ENCODE measurements around the gene ZNF672.
"Not testable (repeated sequence)": the region's sequence is repeated elsewhere in the genome, so short reads cannot be mapped to it uniquely, and the experiment has no call there.

Gene ZNF672

DNA sequence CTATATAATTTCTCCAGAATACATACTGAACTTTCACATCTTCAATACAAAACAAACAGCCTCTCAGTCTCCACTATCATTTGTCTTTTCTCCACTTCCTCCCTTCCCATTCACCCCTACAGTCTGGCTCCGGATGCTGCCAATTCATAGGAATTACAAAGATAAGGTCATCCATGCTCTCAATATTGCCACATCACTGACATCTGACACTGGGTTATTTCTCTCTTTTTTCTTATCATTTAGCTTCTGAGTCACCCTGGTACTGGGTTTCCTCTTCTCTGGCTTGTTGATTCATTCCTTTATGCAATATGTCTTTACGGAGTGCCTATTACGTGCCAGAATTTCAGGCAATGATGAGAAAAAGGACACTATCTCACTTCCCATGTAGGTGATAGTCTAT is 9.2 kb upstream of the ZNF672 start:
- Mint-ChIP-seq H3K27ac (no peak overlapping the region), H3K27me3 (peaks cover 5 to 16% of the 10 kb centered on the region in 2 donors), H3K4me3 (no peak overlapping the region), H3K9me3 (peaks cover 0 to 6% of the 10 kb centered on the region in 2 donors), H3K4me1 (ENCODE audit: low read depth in 2 of 2) (peaks cover 27 to 28% of the 10 kb centered on the region in 2 donors), H3K36me3 (ENCODE audit: insufficient read depth) (peaks cover 23% of the 10 kb centered on the region)
- ATAC-seq (replicated peaks) (no peak), DNase-seq (no peak)

GRCh38 chr1:248830718-248831017 is 7.4 kb upstream of the ZNF672 start:
- Mint-ChIP-seq H3K4me1 (ENCODE audit: low read depth in 2 of 2) (peaks cover 10% of the 10 kb centered on the region in 2 donors), H3K36me3 (ENCODE audit: insufficient read depth) (peaks cover 11% of the 10 kb centered on the region), H3K27me3 (peaks cover 5 to 16% of the 10 kb centered on the region in 2 donors)
- not testable (repeated sequence) for H3K27ac Mint-ChIP-seq; DNase-seq; H3K9me3 Mint-ChIP-seq; H3K4me3 Mint-ChIP-seq; ATAC-seq (replicated peaks)

DNA sequence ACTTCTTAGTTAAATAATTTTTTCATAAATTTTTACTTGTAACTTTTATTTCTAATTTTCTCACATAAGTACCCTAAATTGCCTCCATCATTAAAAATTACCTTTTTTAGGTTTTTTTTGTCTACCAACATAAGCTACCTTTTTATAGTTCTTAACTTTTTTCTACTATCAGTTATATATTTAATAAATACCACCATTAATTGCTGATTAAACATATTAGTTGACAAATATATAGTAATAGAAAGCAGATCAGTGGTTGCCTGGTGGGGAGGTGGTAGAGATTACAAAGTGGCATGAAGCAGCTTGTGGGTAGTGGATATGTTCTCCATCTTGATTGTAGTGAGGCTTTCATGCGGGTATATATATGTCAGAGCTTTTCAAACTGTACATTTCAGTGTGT is 6.2 kb upstream of the ZNF672 start:
- H3K27ac Mint-ChIP-seq = no peak overlapping the region
- peaks cover 0 to 1% of the 10 kb centered on the region in 2 donors for H3K9me3 Mint-ChIP-seq
- no peaks in the 10 kb centered on the region for H3K36me3 Mint-ChIP-seq (ENCODE audit: insufficient read depth)
- H3K4me3 Mint-ChIP-seq = no peak overlapping the region
- ATAC-seq (replicated peaks) (no peak), DNase-seq (no peak)
- H3K4me1 Mint-ChIP-seq (ENCODE audit: low read depth in 2 of 2) = peaks cover 2 to 4% of the 10 kb centered on the region in 2 donors
- peaks cover 5 to 16% of the 10 kb centered on the region in 2 donors for H3K27me3 Mint-ChIP-seq

DNA sequence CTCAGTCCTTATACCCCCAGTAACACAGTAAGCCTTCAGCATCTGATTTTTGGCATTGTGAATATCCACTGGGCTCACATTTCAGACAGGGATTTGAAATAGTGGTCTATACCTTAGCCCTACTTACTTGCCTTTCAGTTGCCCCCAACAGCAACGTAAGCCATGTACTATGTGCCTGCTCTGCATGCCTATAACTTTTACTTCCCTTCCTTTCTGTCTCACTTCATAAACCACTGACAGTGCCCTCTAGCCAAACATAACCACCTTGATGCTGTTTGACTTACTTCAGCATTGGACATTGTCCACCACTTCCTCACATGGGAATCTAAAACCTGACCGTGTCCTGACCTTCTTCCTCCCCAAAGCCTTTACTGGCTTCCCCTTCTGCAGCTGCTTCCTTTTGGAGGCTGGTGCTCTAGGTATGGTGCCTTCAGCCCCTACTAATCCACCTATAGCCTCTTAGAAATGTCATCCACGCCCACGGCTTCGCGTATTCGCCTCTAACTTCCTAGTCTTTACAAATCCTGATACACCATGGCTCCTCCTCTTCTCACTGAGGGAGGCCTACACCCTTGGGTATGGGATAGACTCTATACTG is 3.6 kb upstream of the ZNF672 start:
- Mint-ChIP-seq H3K4me3 (no peak overlapping the region), H3K4me1 (ENCODE audit: low read depth in 2 of 2) (peaks cover 0 to 8% of the 10 kb centered on the region in 2 donors), H3K27ac (no peak overlapping the region), H3K27me3 (peaks cover 5 to 16% of the 10 kb centered on the region in 2 donors), H3K9me3 (no peaks in the 10 kb centered on the region), H3K36me3 (ENCODE audit: insufficient read depth) (peaks cover 2% of the 10 kb centered on the region)
- ATAC-seq (replicated peaks) = no peak
- DNase-seq = no peak

DNA sequence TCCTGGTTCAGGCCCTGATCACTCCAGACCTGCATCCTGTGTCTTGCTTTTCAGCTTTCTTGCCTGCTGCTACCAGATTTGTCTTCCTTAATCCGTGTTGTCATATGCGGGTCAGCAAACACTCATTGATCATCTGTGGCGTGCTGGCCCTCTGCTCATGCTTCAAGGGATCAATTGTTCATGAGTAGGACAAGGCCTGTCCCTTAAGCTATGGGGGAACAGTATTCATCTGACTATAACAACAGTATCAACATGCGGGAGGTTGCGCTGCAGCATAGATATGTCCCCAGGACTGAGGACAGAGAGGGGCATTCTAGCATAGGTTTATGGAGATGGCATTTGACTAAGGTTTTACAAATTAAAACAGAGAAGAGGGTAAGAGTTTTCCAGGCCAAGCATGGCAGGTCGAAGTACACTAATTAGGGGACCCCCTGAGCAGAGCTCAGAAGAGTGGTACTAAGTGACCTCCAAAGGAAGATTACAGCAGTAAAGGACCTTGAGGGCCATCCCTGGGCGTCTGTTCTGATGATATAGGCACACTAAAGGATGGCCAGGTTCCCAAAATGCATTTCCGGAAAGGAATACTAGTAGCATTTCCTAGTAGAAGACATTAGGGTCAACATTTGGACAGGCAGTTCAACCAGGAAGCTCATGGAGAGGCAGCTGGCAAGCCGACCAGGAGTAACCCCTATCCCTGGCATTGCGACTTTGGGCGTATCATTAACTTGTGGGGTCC is 811 bp upstream of the ZNF672 start:
- no peak overlapping the region for H3K4me3 Mint-ChIP-seq
- ATAC-seq (replicated peaks) = no peak
- H3K4me1 Mint-ChIP-seq (ENCODE audit: low read depth in 2 of 2) = peaks cover 13 to 21% of the 10 kb centered on the region in 2 donors
- H3K27ac Mint-ChIP-seq = no peak overlapping the region
- DNase-seq = no peak
- no peaks in the 10 kb centered on the region for H3K9me3 Mint-ChIP-seq
- peaks cover 7% of the 10 kb centered on the region for H3K36me3 Mint-ChIP-seq (ENCODE audit: insufficient read depth)
- H3K27me3 Mint-ChIP-seq = peaks cover 5 to 7% of the 10 kb centered on the region in 2 donors

DNA sequence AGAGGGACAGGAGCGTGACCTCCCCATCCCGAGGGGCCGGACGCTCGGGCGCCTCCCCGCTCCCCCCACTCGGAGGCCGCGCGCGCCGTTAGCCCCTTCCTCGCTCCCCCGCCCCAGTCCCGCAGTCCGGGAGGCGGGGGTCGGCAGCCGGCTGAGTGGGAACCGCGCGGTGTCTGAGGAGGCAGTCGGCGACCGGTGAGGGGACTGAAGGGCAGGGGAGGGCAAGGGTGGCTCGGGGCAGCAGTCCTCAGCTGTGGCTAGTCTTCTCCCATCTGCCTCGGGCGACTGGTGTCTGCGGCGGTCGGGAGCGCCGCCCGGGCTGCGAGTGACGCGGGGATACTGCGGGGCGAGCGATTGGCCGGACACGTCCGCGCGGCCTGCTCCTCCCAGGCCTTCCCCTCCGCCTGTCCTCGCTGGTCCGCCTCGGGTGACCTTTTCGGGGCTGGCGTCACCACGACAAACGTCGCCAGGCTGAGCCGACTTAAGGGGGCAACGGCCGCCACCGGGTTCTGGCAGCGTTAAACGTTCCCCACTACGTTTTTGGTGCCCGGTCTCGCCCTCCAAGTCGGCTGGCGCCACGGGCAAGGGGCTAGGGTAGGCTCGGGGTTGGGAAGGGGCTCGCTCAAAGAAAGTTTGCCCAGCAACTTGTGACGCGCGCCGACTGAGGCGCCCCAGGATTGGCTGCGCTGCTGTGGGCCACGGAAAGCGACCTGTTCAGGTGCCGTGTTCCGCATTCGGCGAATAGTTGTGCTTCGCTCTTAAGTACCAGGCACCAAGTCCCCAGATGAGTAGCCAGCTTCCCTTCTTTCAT is 538 bp downstream of the ZNF672 start:
- Mint-ChIP-seq H3K27me3 (peaks cover 1 to 3% of the 10 kb centered on the region in 2 donors), H3K27ac (no peak overlapping the region), H3K36me3 (ENCODE audit: insufficient read depth) (peaks cover 7% of the 10 kb centered on the region), H3K4me1 (ENCODE audit: low read depth in 2 of 2) (peaks cover 16 to 21% of the 10 kb centered on the region in 2 donors), H3K4me3 (no peak overlapping the region), H3K9me3 (no peaks in the 10 kb centered on the region)
- DNase-seq = peak; percentile 78 to 83 (median 80)
- ATAC-seq (replicated peaks) = peak; percentile 66

GRCh38 chr1:248839168-248839555 is 1.1 kb downstream of the ZNF672 start:
- peaks cover 16 to 21% of the 10 kb centered on the region in 2 donors for H3K4me1 Mint-ChIP-seq (ENCODE audit: low read depth in 2 of 2)

DNA sequence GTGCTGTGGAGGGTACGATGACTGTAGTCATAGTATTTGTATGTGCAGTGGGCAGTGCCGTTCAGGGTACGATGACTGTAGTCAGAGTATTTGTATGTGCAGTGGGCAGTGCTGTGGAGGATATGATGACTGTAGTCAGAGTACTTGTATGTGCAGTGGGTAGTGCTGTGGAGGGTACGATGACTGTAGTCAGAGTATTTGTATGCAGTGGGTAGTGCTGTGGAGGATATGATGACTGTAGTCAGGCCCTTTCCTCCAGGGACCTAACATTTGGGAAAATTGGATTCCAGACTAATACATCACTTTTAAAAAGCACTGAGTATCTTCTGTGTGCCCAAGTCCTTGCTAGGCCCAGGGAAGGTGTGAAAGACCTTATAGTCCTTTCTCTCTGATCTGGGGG is 2.9 kb downstream of the ZNF672 start:
- H3K27me3 Mint-ChIP-seq = no peaks in the 10 kb centered on the region
- ATAC-seq (replicated peaks) (no peak), DNase-seq (no peak)
- H3K36me3 Mint-ChIP-seq (ENCODE audit: insufficient read depth) = peaks cover 13% of the 10 kb centered on the region
- peaks cover 16 to 21% of the 10 kb centered on the region in 2 donors for H3K4me1 Mint-ChIP-seq (ENCODE audit: low read depth in 2 of 2)
- no peak overlapping the region for H3K27ac Mint-ChIP-seq
- no peak overlapping the region for H3K4me3 Mint-ChIP-seq
- no peaks in the 10 kb centered on the region for H3K9me3 Mint-ChIP-seq

More at GRCh38 chr1:248839168-248839555, 1.1 kb downstream of the ZNF672 start:
- Mint-ChIP-seq H3K27me3 (no peaks in the 10 kb centered on the region), H3K27ac (no peak overlapping the region), H3K4me3 (no peak overlapping the region), H3K36me3 (ENCODE audit: insufficient read depth) (peaks cover 7% of the 10 kb centered on the region), H3K9me3 (no peaks in the 10 kb centered on the region)
- DNase-seq = no peak
- ATAC-seq (replicated peaks) = no peak

DNA sequence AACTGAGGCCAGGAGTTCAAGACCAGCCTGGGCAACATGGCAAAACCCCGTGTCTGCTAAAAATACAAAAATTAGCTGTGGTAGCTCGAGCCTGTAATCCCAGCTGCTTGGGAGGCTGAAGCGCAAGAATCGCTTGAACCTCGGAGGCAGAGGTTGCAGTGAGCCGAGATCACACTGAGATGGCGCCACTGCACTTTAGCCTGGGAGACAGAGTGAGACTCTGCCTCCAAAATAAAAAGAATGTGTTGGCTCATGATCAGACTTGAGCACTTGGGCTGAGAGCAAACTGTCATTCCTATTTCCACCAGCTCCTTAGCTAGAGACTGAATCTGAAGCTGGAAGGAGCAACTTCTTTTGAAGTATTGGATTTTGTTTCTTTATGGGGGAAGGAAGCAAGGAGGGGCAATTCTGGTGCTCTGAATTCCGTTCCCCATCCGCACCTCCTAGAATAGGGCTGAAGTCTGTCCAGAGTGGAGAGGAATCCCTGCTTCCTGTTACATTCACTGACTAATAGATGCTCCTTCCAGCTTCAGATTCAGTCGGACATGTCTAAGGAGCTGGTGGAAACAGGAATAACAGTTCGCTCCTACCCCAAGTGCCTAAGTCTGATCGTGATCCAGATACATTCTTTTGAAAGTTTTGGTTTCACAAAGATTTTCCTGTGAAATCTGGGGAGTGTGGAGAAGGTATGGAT is 3.8 kb downstream of the ZNF672 start:
- DNase-seq (peak in 2 of 3 experiments; percentile 26 to 44), ATAC-seq (replicated peaks) (no peak)
- Mint-ChIP-seq H3K4me3 (no peak overlapping the region), H3K36me3 (ENCODE audit: insufficient read depth) (peaks cover 21% of the 10 kb centered on the region), H3K4me1 (ENCODE audit: low read depth in 2 of 2) (peaks cover 16 to 21% of the 10 kb centered on the region in 2 donors), H3K9me3 (no peaks in the 10 kb centered on the region), H3K27ac (peak overlapping the region in 1 of 2 donors; percentile 25), H3K27me3 (no peaks in the 10 kb centered on the region)

- Mint-ChIP-seq H3K36me3 (ENCODE audit: insufficient read depth) (peaks cover 26% of the 10 kb centered on the region), H3K27me3 (no peaks in the 10 kb centered on the region), H3K27ac (peak overlapping the region in 1 of 2 donors; percentile 20), H3K9me3 (no peaks in the 10 kb centered on the region), H3K4me3 (no peak overlapping the region), H3K4me1 (ENCODE audit: low read depth in 2 of 2) (peaks cover 16 to 19% of the 10 kb centered on the region in 2 donors)
- ATAC-seq (replicated peaks) (no peak), DNase-seq (no peak)
Observed at GRCh38 chr1:248842781-248843331, 4.8 kb downstream of the ZNF672 start.

DNA sequence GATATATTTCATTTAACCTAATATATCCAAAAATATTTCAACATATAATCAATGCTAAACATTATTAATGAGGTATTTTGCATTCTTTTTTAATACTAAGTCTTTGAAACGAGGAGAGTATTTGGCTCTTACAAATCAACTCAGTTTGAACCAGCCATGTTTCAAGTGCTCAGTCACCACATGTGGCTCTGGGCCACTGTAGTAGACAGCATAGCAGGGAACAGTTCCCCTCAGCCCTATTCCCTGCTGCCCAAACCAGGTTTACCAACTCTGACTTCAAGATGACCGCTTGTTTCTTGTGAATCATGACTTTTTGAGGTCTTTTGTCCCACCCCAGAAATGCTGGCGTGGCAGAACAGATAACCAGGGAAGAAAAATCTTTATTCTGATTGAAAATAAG is 5.7 kb downstream of the ZNF672 start:
- no peak overlapping the region for H3K27ac Mint-ChIP-seq
- H3K36me3 Mint-ChIP-seq (ENCODE audit: insufficient read depth) = peaks cover 26% of the 10 kb centered on the region
- DNase-seq (no peak), ATAC-seq (replicated peaks) (no peak)
- H3K9me3 Mint-ChIP-seq = no peaks in the 10 kb centered on the region
- H3K4me1 Mint-ChIP-seq (ENCODE audit: low read depth in 2 of 2) = peaks cover 16 to 19% of the 10 kb centered on the region in 2 donors
- H3K4me3 Mint-ChIP-seq = no peak overlapping the region
- no peaks in the 10 kb centered on the region for H3K27me3 Mint-ChIP-seq

DNA sequence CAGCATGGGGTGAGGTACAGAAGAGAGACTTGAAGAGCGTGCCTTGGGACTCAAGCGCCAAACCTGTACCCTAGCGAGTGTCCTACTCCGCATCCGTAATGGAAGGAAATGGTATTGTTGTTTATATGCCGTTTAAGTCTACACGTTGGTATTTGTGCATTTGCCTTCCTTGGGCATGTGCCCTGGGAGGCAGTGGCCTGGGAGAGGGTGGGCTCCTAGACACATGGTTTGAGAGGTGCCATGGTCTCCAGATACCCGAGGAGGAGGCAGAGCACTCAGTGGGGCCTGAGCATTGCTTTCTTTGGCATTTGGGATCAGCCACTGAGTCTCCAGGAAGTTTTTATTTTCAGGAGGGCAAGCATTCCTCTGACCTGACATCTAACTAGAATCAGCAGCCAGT is 6.5 kb downstream of the ZNF672 start:
- H3K36me3 Mint-ChIP-seq (ENCODE audit: insufficient read depth) = peaks cover 23% of the 10 kb centered on the region
- H3K4me3 Mint-ChIP-seq = no peak overlapping the region
- ATAC-seq (replicated peaks) (no peak), DNase-seq (no peak)
- H3K27ac Mint-ChIP-seq = no peak overlapping the region
- peaks cover 13 to 16% of the 10 kb centered on the region in 2 donors for H3K4me1 Mint-ChIP-seq (ENCODE audit: low read depth in 2 of 2)
- no peaks in the 10 kb centered on the region for H3K27me3 Mint-ChIP-seq
- no peaks in the 10 kb centered on the region for H3K9me3 Mint-ChIP-seq

Measured in effector memory CD8-positive, alpha-beta T cell (primary cell).